HG02798 (cell line): ENCODE measurements around the gene MCM5.
"Not testable (repeated sequence)": the region's sequence is repeated elsewhere in the genome, so short reads cannot be mapped to it uniquely, and the experiment has no call there.

ENCODE experiments used
- ATAC-seq: cut with Tn5 transposase; IDR thresholded peaks from one replicate; pipeline ENCODE4 v1.9.1; 2021; ENCODE audit warnings: mild to moderate bottlenecking; ENCODE audit not compliant: unreplicated experiment, poor library complexity

MCM5 gene

GRCh38 chr22:35399678-35400500 lies at the start of gene MCM5:
TSS of gene MCM5 (plus strand) at chr22:35400140. CDS start at chr22:35400439, 299 bp downstream.
- peak; percentile 97 for ATAC-seq

GRCh38 chr22:35350539-35351503 lies 49.1 kb upstream of the MCM5 start:
- ATAC-seq: peak; percentile 85

GRCh38 chr22:35352214-35353111 lies 47.5 kb upstream of the MCM5 start:
- ATAC-seq: no peak

GRCh38 chr22:35353318-35353717 lies 46.6 kb upstream of the MCM5 start:
- no peak for ATAC-seq

GRCh38 chr22:35354068-35354467 lies 45.9 kb upstream of the MCM5 start:
- no peak for ATAC-seq

GRCh38 chr22:35357883-35358621 lies 41.9 kb upstream of the MCM5 start:
- no peak for ATAC-seq

GRCh38 chr22:35359380-35360065 lies 40.4 kb upstream of the MCM5 start:
- ATAC-seq: no peak

GRCh38 chr22:35361001-35361558 lies 38.9 kb upstream of the MCM5 start:
- no peak for ATAC-seq

GRCh38 chr22:35363566-35364086 lies 36.3 kb upstream of the MCM5 start:
- ATAC-seq: no peak

- ATAC-seq: not testable (repeated sequence)
Measured at GRCh38 chr22:35364230-35364629, 35.7 kb upstream of the MCM5 start.

GRCh38 chr22:35367331-35367886 lies 32.5 kb upstream of the MCM5 start:
- no peak for ATAC-seq

- ATAC-seq: no peak
Measured at GRCh38 chr22:35368386-35368785, 31.6 kb upstream of the MCM5 start.

- no peak for ATAC-seq
Measured at GRCh38 chr22:35369996-35370395, 29.9 kb upstream of the MCM5 start.

- ATAC-seq: no peak
Measured at GRCh38 chr22:35373781-35374180, 26.2 kb upstream of the MCM5 start.

GRCh38 chr22:35375031-35375430 lies 24.9 kb upstream of the MCM5 start:
- no peak for ATAC-seq

GRCh38 chr22:35375526-35375925 lies 24.4 kb upstream of the MCM5 start:
- ATAC-seq: no peak

GRCh38 chr22:35376728-35377472 lies 23.0 kb upstream of the MCM5 start:
- ATAC-seq: peak; percentile 63
